ENCODE results near the gene TNFAIP6.
"Not testable (repeated sequence)": the region's sequence is repeated elsewhere in the genome, so short reads cannot be mapped to it uniquely, and the experiment has no call there.

Gene TNFAIP6

GRCh38 chr2:151357359-151357758 lies at the start of gene TNFAIP6:
TSS of gene TNFAIP6 (plus strand) at chr2:151357592. CDS start at chr2:151357667, 75 bp downstream.
- no peak for DNase-seq (ENCODE audit: low read depth, low spot score)

GRCh38 chr2:151310313-151310712 lies 47.1 kb upstream of the TNFAIP6 start:
- not testable (repeated sequence) for DNase-seq (ENCODE audit: low read depth, low spot score)

- DNase-seq (ENCODE audit: low read depth, low spot score), result not testable (repeated sequence)
These were observed 45.0 kb upstream of the TNFAIP6 start for GRCh38 chr2:151312440-151312839.

GRCh38 chr2:151315381-151315903 lies 42.0 kb upstream of the TNFAIP6 start:
- DNase-seq (ENCODE audit: low read depth, low spot score), result no peak

GRCh38 chr2:151325581-151326095 lies 31.8 kb upstream of the TNFAIP6 start:
- DNase-seq (ENCODE audit: low read depth, low spot score), result no peak

GRCh38 chr2:151326554-151326953 lies 30.8 kb upstream of the TNFAIP6 start:
- DNase-seq (ENCODE audit: low read depth, low spot score), result no peak

- no peak for DNase-seq (ENCODE audit: low read depth, low spot score)
These were observed 27.4 kb upstream of the TNFAIP6 start for GRCh38 chr2:151329998-151330397.

- no peak for DNase-seq (ENCODE audit: low read depth, low spot score)
These were observed 24.3 kb upstream of the TNFAIP6 start for GRCh38 chr2:151333083-151333482.

GRCh38 chr2:151334082-151334815 lies 23.1 kb upstream of the TNFAIP6 start:
- no peak for DNase-seq (ENCODE audit: low read depth, low spot score)

GRCh38 chr2:151336863-151337371 lies 20.5 kb upstream of the TNFAIP6 start:
- no peak for DNase-seq (ENCODE audit: low read depth, low spot score)

- no peak for DNase-seq (ENCODE audit: low read depth, low spot score)
These were observed 19.7 kb upstream of the TNFAIP6 start for GRCh38 chr2:151337643-151338042.

GRCh38 chr2:151338115-151338514 lies 19.3 kb upstream of the TNFAIP6 start:
- no peak for DNase-seq (ENCODE audit: low read depth, low spot score)

GRCh38 chr2:151343073-151343472 lies 14.3 kb upstream of the TNFAIP6 start:
- DNase-seq (ENCODE audit: low read depth, low spot score), result no peak

- DNase-seq (ENCODE audit: low read depth, low spot score), result not testable (repeated sequence)
These were observed 13.2 kb upstream of the TNFAIP6 start for GRCh38 chr2:151344191-151344590.

GRCh38 chr2:151344906-151345305 lies 12.5 kb upstream of the TNFAIP6 start:
- DNase-seq (ENCODE audit: low read depth, low spot score), result no peak

- no peak for DNase-seq (ENCODE audit: low read depth, low spot score)
These were observed 10.1 kb upstream of the TNFAIP6 start for GRCh38 chr2:151347294-151347693.

- no peak for DNase-seq (ENCODE audit: low read depth, low spot score)
These were observed 9.5 kb upstream of the TNFAIP6 start for GRCh38 chr2:151347906-151348305.

GRCh38 chr2:151350579-151351195 lies 6.7 kb upstream of the TNFAIP6 start:
- DNase-seq (ENCODE audit: low read depth, low spot score), result no peak

GRCh38 chr2:151353995-151354394 lies 3.4 kb upstream of the TNFAIP6 start:
- no peak for DNase-seq (ENCODE audit: low read depth, low spot score)

- no peak for DNase-seq (ENCODE audit: low read depth, low spot score)
These were observed 2.6 kb upstream of the TNFAIP6 start for GRCh38 chr2:151354807-151355206.

- DNase-seq (ENCODE audit: low read depth, low spot score), result no peak
These were observed 976 bp downstream of the TNFAIP6 start for GRCh38 chr2:151358166-151358970.

All from activated naive CD8-positive, alpha-beta T cell treated with anti-CD3 and anti-CD28 coated beads, Interleukin-2, amount 50 U/mL, for 16 hours (primary cell).